GM18951 (cell line): ENCODE data around the gene P2RX3.

Experiments
- POLR2A ChIP-seq: IDR thresholded peaks from 4 replicates; pipeline ENCODE4 v1.6.1; 2011; ENCODE audit warnings: mild to moderate bottlenecking; ENCODE audit not compliant: insufficient read length, insufficient read depth; ENCODE audit errors: extremely low read depth
- in situ Hi-C: fragments of 300-500 bp; cut with MboI; formaldehyde crosslinking; loops from one replicate; pipeline ENCODE4 v1.12.0; 2022; ENCODE audit warnings: low sequenced_read_pairs, mixed read lengths, inconsistent platforms; ENCODE audit not compliant: unreplicated experiment

Gene P2RX3

GRCh38 chr11:57313788-57314135 is 24.4 kb upstream of the P2RX3 start:
- in situ Hi-C loops: no loop called here
- no peak for TF ChIP-seq POLR2A

- in situ Hi-C loops: no loop called here
- TF ChIP-seq POLR2A: no peak
These were observed 23.8 kb upstream of the P2RX3 start for GRCh38 chr11:57314221-57314973.

GRCh38 chr11:57315491-57315890 is 22.7 kb upstream of the P2RX3 start:
- TF ChIP-seq POLR2A: no peak
- in situ Hi-C loops: no loop called here

- in situ Hi-C loops: no loop called here
- no peak for TF ChIP-seq POLR2A
These were observed 22.1 kb upstream of the P2RX3 start for GRCh38 chr11:57316017-57316416.

GRCh38 chr11:57318178-57318577 is 20.0 kb upstream of the P2RX3 start:
- no peak for TF ChIP-seq POLR2A
- in situ Hi-C loops: no loop called here

- TF ChIP-seq POLR2A: no peak
- in situ Hi-C loops: no loop called here
These were observed 18.0 kb upstream of the P2RX3 start for GRCh38 chr11:57320067-57320718.

- in situ Hi-C loops: no loop called here
These were observed 17.3 kb upstream of the P2RX3 start for GRCh38 chr11:57320719-57321387.

GRCh38 chr11:57321388-57322255 is 16.5 kb upstream of the P2RX3 start:
- in situ Hi-C loops: no loop called here
- no peak for TF ChIP-seq POLR2A

More at GRCh38 chr11:57320719-57321387, 17.3 kb upstream of the P2RX3 start:
- TF ChIP-seq POLR2A: no peak

GRCh38 chr11:57322256-57323166 is 15.6 kb upstream of the P2RX3 start:
- no peak for TF ChIP-seq POLR2A
- in situ Hi-C loops: no loop called here

- in situ Hi-C loops: no loop called here
- no peak for TF ChIP-seq POLR2A
These were observed 14.8 kb upstream of the P2RX3 start for GRCh38 chr11:57323167-57323854.

- TF ChIP-seq POLR2A: no peak
- in situ Hi-C loops: no loop called here
These were observed 14.3 kb upstream of the P2RX3 start for GRCh38 chr11:57323855-57324153.
